Measurements from ENCODE around the gene TPSD1.
"Not testable (repeated sequence)": the region's sequence is repeated elsewhere in the genome, so short reads cannot be mapped to it uniquely, and the experiment has no call there.

DNA sequence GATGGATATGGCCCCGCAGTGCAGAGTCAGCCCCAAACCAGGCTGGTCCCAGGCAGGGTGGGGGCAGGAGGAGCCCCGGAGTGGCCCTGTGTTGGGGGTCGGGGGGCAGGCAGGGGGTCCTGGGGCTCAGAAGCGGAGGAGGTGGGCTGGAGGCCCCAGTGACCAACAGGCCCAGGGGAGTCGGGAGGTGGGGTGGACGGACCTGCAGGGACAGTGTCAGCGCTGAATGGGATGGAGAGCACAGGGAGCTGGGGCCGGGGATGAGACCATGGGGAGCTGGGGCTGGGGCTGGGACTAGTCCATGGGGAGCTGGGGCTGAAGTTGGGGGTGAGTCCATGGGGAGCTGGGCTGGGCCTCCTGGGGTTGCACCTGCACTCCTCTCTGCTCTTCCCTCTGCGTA, 16.3 kb upstream of the TPSD1 start:
- TF ChIP-seq CTCF (IDR thresholded peaks at IDR 0.05); ZFX (IDR thresholded peaks at IDR 0.05; ENCODE audit: borderline replicate concordance): not testable (repeated sequence)

All from 22Rv1 (cell line).